ENCODE measurements around the gene PIP4K2A. TPM values are rescaled to one million over a fixed set of nuclear protein-coding genes. Genes with fewer than 3 reads are reported as not detected.

The PIP4K2A gene
- total RNA-seq, 4 donors from 2014 or later: 29.3 to 52.4 (median 34.5) TPM

DNA sequence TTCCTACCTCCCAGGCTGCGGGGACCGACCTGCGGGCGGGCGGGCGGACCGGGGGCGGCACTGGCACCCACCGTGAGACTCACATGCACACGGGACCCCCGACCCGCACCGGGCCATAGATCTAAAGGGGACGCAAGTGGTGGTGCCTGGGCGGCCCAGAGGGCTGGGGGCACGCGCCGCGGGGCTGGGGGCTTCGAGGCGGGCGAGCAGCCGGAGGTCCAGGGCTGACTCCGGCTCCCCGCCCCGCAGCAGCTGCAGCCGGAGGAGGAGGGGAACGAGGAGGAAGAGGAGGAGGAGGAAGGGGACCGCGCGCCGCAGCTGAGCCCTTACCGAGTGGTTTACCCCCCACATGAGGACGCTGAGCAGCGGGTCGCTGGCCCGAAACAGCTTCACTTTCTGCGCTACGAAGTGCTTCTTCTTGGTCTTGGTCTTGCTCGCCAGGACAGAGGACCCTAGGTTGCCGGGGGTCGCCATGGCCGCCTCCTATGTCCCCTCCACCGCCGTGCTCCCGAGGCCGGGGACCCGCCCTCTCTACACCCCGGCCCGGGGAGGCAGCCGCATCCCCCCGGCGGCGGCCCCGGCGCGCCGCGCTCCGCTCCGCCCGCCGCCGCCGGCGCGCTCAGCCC lies 412 bp downstream of the PIP4K2A start:
- no peaks in the 10 kb centered on the region for H3K9me3 ChIP-seq
- H3K27ac ChIP-seq: peak overlapping the region; percentile 30 to 93 (median 86)
- H3K27me3 ChIP-seq: no peaks in the 10 kb centered on the region
- H3K4me3 ChIP-seq: peak overlapping the region; percentile 65 to 98 (median 86)
- H3K4me1 ChIP-seq: peaks cover 0 to 30% (median 7%) of the 10 kb centered on the region in 4 donors
- TF ChIP-seq POLR2A (IDR thresholded peaks at IDR 0.05) (no peak), EP300 (IDR thresholded peaks at IDR 0.05) (no peak)
- TF ChIP-seq, protein P1, sequence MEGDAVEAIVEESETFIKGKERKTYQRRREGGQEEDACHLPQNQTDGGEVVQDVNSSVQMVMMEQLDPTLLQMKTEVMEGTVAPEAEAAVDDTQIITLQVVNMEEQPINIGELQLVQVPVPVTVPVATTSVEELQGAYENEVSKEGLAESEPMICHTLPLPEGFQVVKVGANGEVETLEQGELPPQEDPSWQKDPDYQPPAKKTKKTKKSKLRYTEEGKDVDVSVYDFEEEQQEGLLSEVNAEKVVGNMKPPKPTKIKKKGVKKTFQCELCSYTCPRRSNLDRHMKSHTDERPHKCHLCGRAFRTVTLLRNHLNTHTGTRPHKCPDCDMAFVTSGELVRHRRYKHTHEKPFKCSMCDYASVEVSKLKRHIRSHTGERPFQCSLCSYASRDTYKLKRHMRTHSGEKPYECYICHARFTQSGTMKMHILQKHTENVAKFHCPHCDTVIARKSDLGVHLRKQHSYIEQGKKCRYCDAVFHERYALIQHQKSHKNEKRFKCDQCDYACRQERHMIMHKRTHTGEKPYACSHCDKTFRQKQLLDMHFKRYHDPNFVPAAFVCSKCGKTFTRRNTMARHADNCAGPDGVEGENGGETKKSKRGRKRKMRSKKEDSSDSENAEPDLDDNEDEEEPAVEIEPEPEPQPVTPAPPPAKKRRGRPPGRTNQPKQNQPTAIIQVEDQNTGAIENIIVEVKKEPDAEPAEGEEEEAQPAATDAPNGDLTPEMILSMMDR (IDR thresholded peaks at IDR 0.05): no peak
- 0 to 2% methylated on average over 19 to 43 of the region's 67 CpGs for WGBS, 2 donors
- no peaks in the 10 kb centered on the region for H3K36me3 ChIP-seq
- no peak for DNase-seq (ENCODE audit: low spot score in 2 of 2)

DNA sequence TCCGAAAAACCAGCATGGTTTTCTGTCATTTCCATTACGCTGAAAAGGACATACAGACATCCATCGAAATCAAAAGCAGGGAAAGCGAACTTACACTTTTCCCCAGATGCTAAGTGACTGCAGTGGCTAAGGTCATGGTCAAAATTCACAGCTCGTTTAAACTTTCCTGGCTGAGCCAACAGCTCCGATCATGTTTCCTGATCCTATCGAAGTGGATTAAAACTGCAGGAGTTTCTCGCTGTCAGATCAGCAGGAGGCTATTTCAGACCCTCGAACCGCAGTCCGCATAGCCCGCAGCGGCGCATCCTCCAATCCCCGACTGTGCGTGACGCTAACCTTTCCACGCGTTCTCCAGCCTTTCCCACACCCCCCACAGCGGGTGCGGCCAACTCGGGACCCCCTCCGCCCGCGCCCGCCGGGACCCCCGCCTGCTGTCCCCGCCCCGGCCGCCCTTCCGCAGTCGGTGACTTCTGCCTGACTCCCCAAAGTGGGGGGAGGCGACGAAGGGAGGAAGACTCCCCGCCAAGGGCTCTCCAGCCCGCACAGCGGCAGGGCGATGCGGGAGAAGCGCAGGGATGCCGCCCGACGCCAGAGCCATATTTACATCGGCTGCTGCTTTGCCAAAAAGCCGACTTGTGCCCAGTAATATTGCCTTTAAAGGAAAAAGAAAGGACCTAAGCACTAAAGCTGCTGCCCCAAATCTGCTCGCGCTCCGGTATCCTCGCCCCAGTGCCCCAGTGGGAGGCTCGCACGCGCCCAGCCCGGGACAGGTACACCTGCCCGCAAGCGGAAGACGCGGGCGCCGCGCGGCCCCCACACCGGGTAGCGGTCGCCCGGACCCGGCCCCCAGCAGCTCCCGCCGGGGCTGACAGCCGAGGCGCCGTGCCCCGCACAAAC lies 1.2 kb downstream of the PIP4K2A start:
- peak in 1 of 2 donors; percentile 11 for DNase-seq (ENCODE audit: low spot score in 2 of 2)
- no peaks in the 10 kb centered on the region for H3K27me3 ChIP-seq
- TF ChIP-seq POLR2A (IDR thresholded peaks at IDR 0.05) (peak in 1 of 2 donors; percentile 18), EP300 (IDR thresholded peaks at IDR 0.05) (no peak)
- TF ChIP-seq, protein P1 (IDR thresholded peaks at IDR 0.05): no peak
- H3K27ac ChIP-seq: peak overlapping the region; percentile 30 to 93 (median 86)
- no peaks in the 10 kb centered on the region for H3K36me3 ChIP-seq
- H3K4me1 ChIP-seq: peaks cover 0 to 30% (median 7%) of the 10 kb centered on the region in 4 donors
- 0% methylated on average over 20 to 67 of the region's 73 CpGs for WGBS, 2 donors
- peak overlapping the region; percentile 65 to 98 (median 86) for H3K4me3 ChIP-seq
- no peaks in the 10 kb centered on the region for H3K9me3 ChIP-seq

DNA sequence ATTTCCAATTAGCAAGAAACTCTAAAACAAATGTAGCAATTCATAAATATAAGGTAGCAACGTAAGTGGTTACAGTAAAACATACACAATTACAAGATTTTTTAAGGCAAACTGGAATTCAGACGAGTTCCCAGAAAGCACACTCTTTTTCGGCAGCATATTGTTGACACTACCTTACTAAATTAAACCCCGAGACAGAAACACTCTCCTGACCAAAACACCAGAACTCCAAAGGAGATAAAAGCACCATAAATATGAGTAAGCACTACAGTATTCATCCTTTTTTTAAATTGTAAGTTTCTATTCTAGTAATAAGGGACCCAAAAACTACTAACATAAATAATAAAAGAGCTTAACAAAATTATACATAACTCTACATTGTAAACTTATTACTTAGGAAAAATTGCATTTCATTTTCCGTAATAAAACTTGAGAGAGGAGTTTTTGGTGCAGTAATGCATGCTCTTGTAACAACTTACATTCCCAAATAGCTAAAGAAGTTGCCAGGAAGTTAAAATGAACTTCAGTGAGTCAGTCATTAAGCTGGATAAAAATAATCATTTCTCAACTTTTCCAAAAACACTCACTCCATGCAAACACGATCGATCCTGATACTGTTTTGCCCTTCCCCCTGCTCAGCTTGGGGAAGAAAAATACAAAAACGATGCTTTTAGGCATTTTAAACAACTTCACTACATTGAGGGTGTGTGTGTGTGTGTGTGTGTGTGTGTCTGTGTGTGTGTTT lies 2.0 kb downstream of the PIP4K2A start:
- peaks cover 0 to 30% (median 7%) of the 10 kb centered on the region in 4 donors for H3K4me1 ChIP-seq
- H3K36me3 ChIP-seq: no peaks in the 10 kb centered on the region
- peak overlapping the region; percentile 65 to 98 (median 86) for H3K4me3 ChIP-seq
- H3K27me3 ChIP-seq: no peaks in the 10 kb centered on the region
- no peaks in the 10 kb centered on the region for H3K9me3 ChIP-seq
- DNase-seq (ENCODE audit: low spot score in 2 of 2): no peak
- peak overlapping the region in 3 of 4 donors; percentile 83 to 93 (median 90) for H3K27ac ChIP-seq
- WGBS, 2 donors: 36 to 38% methylated on average over 8 of the region's 8 CpGs
- TF ChIP-seq, protein P1 (IDR thresholded peaks at IDR 0.05): no peak
- TF ChIP-seq EP300 (IDR thresholded peaks at IDR 0.05): no peak
- TF ChIP-seq POLR2A (IDR thresholded peaks at IDR 0.05): no peak

DNA sequence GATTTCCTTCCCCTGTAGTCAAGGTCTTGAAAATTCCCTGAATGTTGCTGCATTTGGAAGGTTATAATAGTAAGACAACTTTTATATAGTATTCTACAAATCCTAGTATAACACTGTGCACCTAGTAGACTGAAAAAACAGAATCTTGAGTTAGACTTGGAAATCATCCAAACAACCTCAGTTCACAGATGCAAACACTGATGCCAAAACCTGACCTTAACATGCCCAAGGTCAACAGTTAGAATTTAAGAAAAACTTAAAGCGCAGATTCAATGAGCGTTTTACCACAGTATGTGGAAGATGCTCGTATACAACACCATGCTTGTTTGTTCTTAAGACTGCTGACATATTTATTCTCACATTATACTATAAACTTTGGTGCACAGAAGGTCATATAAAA lies 3.0 kb downstream of the PIP4K2A start:
- H3K9me3 ChIP-seq: no peaks in the 10 kb centered on the region
- DNase-seq (ENCODE audit: low spot score in 2 of 2): no peak
- 86 to 94% methylated on average over 3 of the region's 3 CpGs for whole genome bisulfite sequencing, 2 donors
- TF ChIP-seq POLR2A (IDR thresholded peaks at IDR 0.05) (no peak), EP300 (IDR thresholded peaks at IDR 0.05) (no peak)
- TF ChIP-seq, protein P1 (IDR thresholded peaks at IDR 0.05): no peak
- H3K27me3 ChIP-seq: no peaks in the 10 kb centered on the region
- peaks cover 0 to 34% (median 7%) of the 10 kb centered on the region in 4 donors for H3K4me1 ChIP-seq
- H3K36me3 ChIP-seq: no peaks in the 10 kb centered on the region
- no peak overlapping the region for H3K4me3 ChIP-seq
- H3K27ac ChIP-seq: no peak overlapping the region
